Measurements from ENCODE around the gene GON7.

The GON7 gene

GRCh38 chr14:93206793-93207467 lies at the start of gene GON7, which contains the start of gene UBR7:
GON7 (minus strand) TSS chr14:93207065; CDS start chr14:93207037, 28 bp downstream.
UBR7 (plus strand) TSS chr14:93207256; CDS start chr14:93207292, 36 bp downstream.
- no peaks in the 10 kb centered on the region for H3K9me3 ChIP-seq (ENCODE audit: control insufficient read depth, insufficient read depth, low read length)
- peaks cover 20% of the 10 kb centered on the region; the same call in 1 of the 2 replicates for H4K20me1 ChIP-seq (ENCODE audit: control insufficient read depth, insufficient read depth, low read depth, low read length)
- no peak for TF ChIP-seq EZH2phosphoT487 (IDR thresholded peaks at IDR 0.05; ENCODE audit: borderline replicate concordance, low read length)
- TF ChIP-seq, protein P1, sequence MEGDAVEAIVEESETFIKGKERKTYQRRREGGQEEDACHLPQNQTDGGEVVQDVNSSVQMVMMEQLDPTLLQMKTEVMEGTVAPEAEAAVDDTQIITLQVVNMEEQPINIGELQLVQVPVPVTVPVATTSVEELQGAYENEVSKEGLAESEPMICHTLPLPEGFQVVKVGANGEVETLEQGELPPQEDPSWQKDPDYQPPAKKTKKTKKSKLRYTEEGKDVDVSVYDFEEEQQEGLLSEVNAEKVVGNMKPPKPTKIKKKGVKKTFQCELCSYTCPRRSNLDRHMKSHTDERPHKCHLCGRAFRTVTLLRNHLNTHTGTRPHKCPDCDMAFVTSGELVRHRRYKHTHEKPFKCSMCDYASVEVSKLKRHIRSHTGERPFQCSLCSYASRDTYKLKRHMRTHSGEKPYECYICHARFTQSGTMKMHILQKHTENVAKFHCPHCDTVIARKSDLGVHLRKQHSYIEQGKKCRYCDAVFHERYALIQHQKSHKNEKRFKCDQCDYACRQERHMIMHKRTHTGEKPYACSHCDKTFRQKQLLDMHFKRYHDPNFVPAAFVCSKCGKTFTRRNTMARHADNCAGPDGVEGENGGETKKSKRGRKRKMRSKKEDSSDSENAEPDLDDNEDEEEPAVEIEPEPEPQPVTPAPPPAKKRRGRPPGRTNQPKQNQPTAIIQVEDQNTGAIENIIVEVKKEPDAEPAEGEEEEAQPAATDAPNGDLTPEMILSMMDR (IDR thresholded peaks at IDR 0.05; ENCODE audit: low read depth, low read length, poor library complexity, severe bottlenecking) = no peak
- H3K79me2 ChIP-seq (ENCODE audit: control insufficient read depth, low read length) = peaks cover 94% of the 10 kb centered on the region
- peak within 1 kb of the TSS; percentile 89 for H3K4me2 ChIP-seq (ENCODE audit: low read length)
- peaks cover 27% of the 10 kb centered on the region for H3F3A ChIP-seq (ENCODE audit: control insufficient read depth, insufficient read depth)
- no peaks in the 10 kb centered on the region for H3K27me3 ChIP-seq (ENCODE audit: control insufficient read depth, low read length)
- H3K4me1 ChIP-seq (ENCODE audit: control insufficient read depth, low read length) = peaks cover 64% of the 10 kb centered on the region
- peaks cover 68% of the 10 kb centered on the region for H3K36me3 ChIP-seq (ENCODE audit: control insufficient read depth, low read length)
- H3K27ac ChIP-seq (ENCODE audit: low read depth, low read length) = peak within 1 kb of the TSS; percentile 78
- H3K4me3 ChIP-seq (ENCODE audit: low read length) = peak within 1 kb of the TSS; percentile 99
- H3K9me2 ChIP-seq (replicated peaks; ENCODE audit: control insufficient read depth, low read length) = no peaks in the 10 kb centered on the region

- no peaks in the 10 kb centered on the region for H3K9me3 ChIP-seq (ENCODE audit: control insufficient read depth, insufficient read depth, low read length)
- no peaks in the 10 kb centered on the region for H3K27me3 ChIP-seq (ENCODE audit: control insufficient read depth, low read length)
- no peaks in the 10 kb centered on the region for H4K20me1 ChIP-seq (ENCODE audit: control insufficient read depth, insufficient read depth, low read depth, low read length)
- H3F3A ChIP-seq (ENCODE audit: control insufficient read depth, insufficient read depth) = no peaks in the 10 kb centered on the region
- no peak overlapping the region for H3K4me2 ChIP-seq (ENCODE audit: low read length)
- H3K36me3 ChIP-seq (ENCODE audit: control insufficient read depth, low read length) = peaks cover 22% of the 10 kb centered on the region
- no peaks in the 10 kb centered on the region for H3K9me2 ChIP-seq (replicated peaks; ENCODE audit: control insufficient read depth, low read length)
- no peak overlapping the region for H3K4me3 ChIP-seq (ENCODE audit: low read length)
- H3K79me2 ChIP-seq (ENCODE audit: control insufficient read depth, low read length) = no peaks in the 10 kb centered on the region
- H3K4me1 ChIP-seq (ENCODE audit: control insufficient read depth, low read length) = no peaks in the 10 kb centered on the region
- TF ChIP-seq, protein P1 (IDR thresholded peaks at IDR 0.05; ENCODE audit: low read depth, low read length, poor library complexity, severe bottlenecking) = no peak
- TF ChIP-seq EZH2phosphoT487 (IDR thresholded peaks at IDR 0.05; ENCODE audit: borderline replicate concordance, low read length) = no peak
- no peak overlapping the region for H3K27ac ChIP-seq (ENCODE audit: low read depth, low read length)
These were observed 42.4 kb upstream of the GON7 start for GRCh38 chr14:93249128-93249831.

DNA sequence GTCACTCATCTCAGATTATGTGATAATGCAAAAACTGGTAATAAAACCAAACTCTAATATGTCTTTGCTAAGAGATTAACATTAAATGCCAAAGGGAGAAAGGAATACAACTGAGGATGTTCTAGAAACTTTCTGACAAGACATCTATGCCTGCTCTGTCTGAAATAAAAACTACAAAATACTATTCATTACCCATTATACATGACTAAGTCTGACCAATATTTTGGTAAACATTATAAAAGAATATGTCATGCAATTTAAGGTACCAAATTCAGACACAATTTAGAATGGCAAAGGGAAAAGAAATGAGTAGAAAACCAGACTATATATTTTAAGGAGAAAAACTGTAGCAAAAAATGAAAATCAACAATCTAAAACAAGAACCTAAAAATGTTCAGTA lies 39.7 kb upstream of the GON7 start:
- H3K27ac ChIP-seq (ENCODE audit: low read depth, low read length) = no peak overlapping the region
- no peak for TF ChIP-seq EZH2phosphoT487 (IDR thresholded peaks at IDR 0.05; ENCODE audit: borderline replicate concordance, low read length)
- TF ChIP-seq, protein P1 (IDR thresholded peaks at IDR 0.05; ENCODE audit: low read depth, low read length, poor library complexity, severe bottlenecking) = no peak
- H3K36me3 ChIP-seq (ENCODE audit: control insufficient read depth, low read length) = peaks cover 30% of the 10 kb centered on the region

More for the DNA sequence above, 39.7 kb upstream of the GON7 start:
- Histone ChIP-seq H3K79me2 (ENCODE audit: control insufficient read depth, low read length) (no peaks in the 10 kb centered on the region), H3K9me3 (ENCODE audit: control insufficient read depth, insufficient read depth, low read length) (no peaks in the 10 kb centered on the region), H3K27me3 (ENCODE audit: control insufficient read depth, low read length) (no peaks in the 10 kb centered on the region), H3K4me1 (ENCODE audit: control insufficient read depth, low read length) (no peaks in the 10 kb centered on the region), H3K4me3 (ENCODE audit: low read length) (no peak overlapping the region), H4K20me1 (ENCODE audit: control insufficient read depth, insufficient read depth, low read depth, low read length) (no peaks in the 10 kb centered on the region), H3K4me2 (ENCODE audit: low read length) (no peak overlapping the region), H3K9me2 (replicated peaks; ENCODE audit: control insufficient read depth, low read length) (no peaks in the 10 kb centered on the region), H3F3A (ENCODE audit: control insufficient read depth, insufficient read depth) (no peaks in the 10 kb centered on the region)

All from DOHH2 (cell line).